Keratinocyte (primary cell): ENCODE data around the gene KRTAP5-2.

ENCODE experiments used
- EZH2 ChIP-seq: IDR thresholded peaks from one replicate; pipeline ENCODE4 v1.6.1; 2012; ENCODE audit warnings: inconsistent platforms, mild to moderate bottlenecking, low read length, moderate library complexity
- TF ChIP-seq, protein P1 (sequence below), 3 experiments: IDR thresholded peaks in 1 of 3; conservative IDR thresholded peaks in 1 of 3; optimal IDR thresholded peaks in 1 of 3; 2 replicates in 2 of 3; 3 replicates in 1 of 3; pipeline versions ENCODE3 to v1.5.1; 2011; ENCODE audit warnings: low read length in 3 of 3, mild to moderate bottlenecking in 3 of 3, moderate library complexity in 2 of 3, control low read depth in 1 of 3, inconsistent platforms in 1 of 3; ENCODE audit not compliant: insufficient read depth in 2 of 3; ENCODE audit errors: extremely low read depth in 1 of 3

DNA sequence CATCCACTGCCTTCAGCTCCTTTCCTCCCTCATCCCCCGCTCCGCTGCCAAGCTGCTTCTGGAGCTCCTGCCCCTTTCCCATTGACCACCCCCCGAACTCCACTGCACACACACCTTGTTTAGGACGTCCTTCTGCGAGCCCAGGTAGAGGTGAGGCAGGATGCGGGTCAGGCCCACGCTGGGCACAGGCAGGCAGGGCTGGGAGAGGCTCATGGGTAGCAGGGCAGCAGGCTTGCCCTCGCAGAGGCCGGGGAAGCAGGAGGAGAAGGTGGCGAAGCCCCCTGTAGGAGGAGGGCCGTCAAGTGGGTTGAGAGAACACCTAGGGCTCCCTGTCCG lies 39.4 kb downstream of the KRTAP5-2 start:
- TF ChIP-seq, protein P1, sequence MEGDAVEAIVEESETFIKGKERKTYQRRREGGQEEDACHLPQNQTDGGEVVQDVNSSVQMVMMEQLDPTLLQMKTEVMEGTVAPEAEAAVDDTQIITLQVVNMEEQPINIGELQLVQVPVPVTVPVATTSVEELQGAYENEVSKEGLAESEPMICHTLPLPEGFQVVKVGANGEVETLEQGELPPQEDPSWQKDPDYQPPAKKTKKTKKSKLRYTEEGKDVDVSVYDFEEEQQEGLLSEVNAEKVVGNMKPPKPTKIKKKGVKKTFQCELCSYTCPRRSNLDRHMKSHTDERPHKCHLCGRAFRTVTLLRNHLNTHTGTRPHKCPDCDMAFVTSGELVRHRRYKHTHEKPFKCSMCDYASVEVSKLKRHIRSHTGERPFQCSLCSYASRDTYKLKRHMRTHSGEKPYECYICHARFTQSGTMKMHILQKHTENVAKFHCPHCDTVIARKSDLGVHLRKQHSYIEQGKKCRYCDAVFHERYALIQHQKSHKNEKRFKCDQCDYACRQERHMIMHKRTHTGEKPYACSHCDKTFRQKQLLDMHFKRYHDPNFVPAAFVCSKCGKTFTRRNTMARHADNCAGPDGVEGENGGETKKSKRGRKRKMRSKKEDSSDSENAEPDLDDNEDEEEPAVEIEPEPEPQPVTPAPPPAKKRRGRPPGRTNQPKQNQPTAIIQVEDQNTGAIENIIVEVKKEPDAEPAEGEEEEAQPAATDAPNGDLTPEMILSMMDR (optimal IDR thresholded peaks at IDR 0.05 in 1 of 3, IDR thresholded peaks at IDR 0.05 in 1 of 3, conservative IDR thresholded peaks at IDR 0.05 in 1 of 3; ENCODE audit: extremely low read depth in 1 of 3, insufficient read depth in 2 of 3, low read length in 3 of 3): no peak
- TF ChIP-seq EZH2: no peak
